Nephron progenitor cell (in vitro differentiated cells): ENCODE results near the gene GPATCH4.

Experiments used
- DNase-seq: peaks from one replicate; pipeline ENCODE4 v3.0.0; 2021
- H3K27ac Mint-ChIP-seq: 2 replicates; pipeline ENCODE4 v1.8.0; 2021; ENCODE audit warnings: mild to moderate bottlenecking, moderate library complexity, mixed read lengths
- H3K27me3 Mint-ChIP-seq: 2 replicates; pipeline ENCODE4 v1.8.0; 2021; ENCODE audit warnings: mild to moderate bottlenecking, low read depth, mixed read lengths; ENCODE audit not compliant: poor library complexity
- H3K36me3 Mint-ChIP-seq: 2 replicates; pipeline ENCODE4 v1.8.0; 2021; ENCODE audit warnings: low read depth, mixed read lengths
- H3K4me1 Mint-ChIP-seq: 2 replicates; pipeline ENCODE4 v1.8.0; 2021; ENCODE audit warnings: mixed read lengths
- H3K4me3 Mint-ChIP-seq: 2 replicates; pipeline ENCODE4 v1.8.0; 2021; ENCODE audit warnings: mild to moderate bottlenecking, moderate library complexity, mixed read lengths
- H3K9me3 Mint-ChIP-seq: 2 replicates; pipeline ENCODE4 v1.8.0; 2021; ENCODE audit warnings: mild to moderate bottlenecking, moderate library complexity, mixed read lengths
- TF ChIP-seq, protein P1 (sequence below): fragments of 200-600 bp; sonication (generic); IDR thresholded peaks from 2 replicates; pipeline ENCODE4 v1.5.0; 2021; ENCODE audit warnings: antibody characterized with exemption

Gene GPATCH4

DNA sequence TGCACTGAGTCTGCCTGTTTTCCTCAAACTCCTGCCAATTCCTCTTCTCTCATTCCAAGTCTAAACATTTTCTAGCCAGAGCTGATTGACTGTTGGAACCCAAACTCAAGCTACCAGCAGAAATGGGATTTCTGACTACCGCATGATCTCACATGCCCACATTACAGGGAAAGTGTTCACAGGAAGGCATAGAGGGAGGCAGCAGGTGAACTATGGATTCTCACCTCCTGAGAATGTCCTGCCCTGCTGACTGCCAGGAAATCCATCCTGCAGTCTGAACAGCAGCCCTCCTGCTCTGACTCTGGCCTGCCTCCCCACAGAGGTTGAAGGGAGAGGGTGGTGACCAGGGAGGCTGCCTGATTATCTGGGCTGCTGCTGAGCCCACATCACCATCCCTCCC lies 51.4 kb downstream of the GPATCH4 start:
- Mint-ChIP-seq H3K4me1 (peaks cover 14% of the 10 kb centered on the region), H3K27ac (no peak overlapping the region)
- TF ChIP-seq, protein P1, sequence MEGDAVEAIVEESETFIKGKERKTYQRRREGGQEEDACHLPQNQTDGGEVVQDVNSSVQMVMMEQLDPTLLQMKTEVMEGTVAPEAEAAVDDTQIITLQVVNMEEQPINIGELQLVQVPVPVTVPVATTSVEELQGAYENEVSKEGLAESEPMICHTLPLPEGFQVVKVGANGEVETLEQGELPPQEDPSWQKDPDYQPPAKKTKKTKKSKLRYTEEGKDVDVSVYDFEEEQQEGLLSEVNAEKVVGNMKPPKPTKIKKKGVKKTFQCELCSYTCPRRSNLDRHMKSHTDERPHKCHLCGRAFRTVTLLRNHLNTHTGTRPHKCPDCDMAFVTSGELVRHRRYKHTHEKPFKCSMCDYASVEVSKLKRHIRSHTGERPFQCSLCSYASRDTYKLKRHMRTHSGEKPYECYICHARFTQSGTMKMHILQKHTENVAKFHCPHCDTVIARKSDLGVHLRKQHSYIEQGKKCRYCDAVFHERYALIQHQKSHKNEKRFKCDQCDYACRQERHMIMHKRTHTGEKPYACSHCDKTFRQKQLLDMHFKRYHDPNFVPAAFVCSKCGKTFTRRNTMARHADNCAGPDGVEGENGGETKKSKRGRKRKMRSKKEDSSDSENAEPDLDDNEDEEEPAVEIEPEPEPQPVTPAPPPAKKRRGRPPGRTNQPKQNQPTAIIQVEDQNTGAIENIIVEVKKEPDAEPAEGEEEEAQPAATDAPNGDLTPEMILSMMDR, result no peak

DNA sequence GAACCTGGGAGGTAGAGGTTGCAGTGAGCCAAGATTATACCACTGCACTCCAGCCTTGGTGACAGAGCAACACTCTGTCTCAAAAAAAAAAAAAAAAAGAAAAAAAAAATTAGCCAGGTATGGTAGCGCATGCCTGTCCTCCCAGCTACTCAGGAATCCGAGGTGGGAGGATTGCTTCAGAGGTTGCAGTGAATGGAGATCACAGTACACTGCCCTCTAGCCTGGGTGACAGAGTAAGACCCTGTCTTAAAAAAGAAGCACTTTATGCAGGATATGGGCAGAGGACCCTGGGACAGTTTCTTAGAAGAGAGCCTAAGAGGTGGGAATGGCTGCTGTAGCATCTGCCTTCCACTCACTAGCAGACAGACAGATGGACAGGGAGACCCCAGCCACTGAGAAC lies 51.9 kb downstream of the GPATCH4 start:
- Mint-ChIP-seq H3K27me3 (no peaks in the 10 kb centered on the region), H3K27ac (no peak overlapping the region), H3K9me3 (no peaks in the 10 kb centered on the region), H3K4me3 (no peak overlapping the region), H3K36me3 (peaks cover 50% of the 10 kb centered on the region), H3K4me1 (peaks cover 18% of the 10 kb centered on the region)
- TF ChIP-seq, protein P1, result no peak
- DNase-seq, result no peak

More for the DNA sequence above, 51.4 kb downstream of the GPATCH4 start:
- Mint-ChIP-seq H3K27me3 (no peaks in the 10 kb centered on the region), H3K36me3 (peaks cover 51% of the 10 kb centered on the region), H3K9me3 (no peaks in the 10 kb centered on the region), H3K4me3 (no peak overlapping the region)
- no peak for DNase-seq

DNA sequence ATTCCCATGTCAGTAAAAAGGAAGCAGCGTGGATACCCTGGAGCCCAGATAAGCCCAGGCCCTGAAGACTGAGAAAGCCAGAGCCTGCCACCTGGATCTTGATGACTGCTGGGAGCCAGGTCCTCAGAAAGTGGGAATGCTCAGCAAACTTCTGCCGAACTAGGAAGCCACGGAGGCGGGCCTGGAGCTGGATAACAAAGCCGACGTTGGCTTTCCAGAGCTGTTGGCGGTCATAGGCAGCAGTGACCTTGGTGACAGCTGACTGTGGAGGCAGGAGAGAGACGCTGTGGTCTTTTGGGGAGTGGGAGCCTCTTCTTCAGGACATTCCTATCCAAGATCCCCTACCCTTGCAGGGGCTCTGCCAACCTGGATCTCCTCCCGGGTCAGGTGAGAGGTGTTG lies 53.3 kb downstream of the GPATCH4 start:
- H3K27ac Mint-ChIP-seq, result no peak overlapping the region
- DNase-seq, result no peak
- peaks cover 18% of the 10 kb centered on the region for H3K4me1 Mint-ChIP-seq
- no peak overlapping the region for H3K4me3 Mint-ChIP-seq
- H3K9me3 Mint-ChIP-seq, result no peaks in the 10 kb centered on the region
- no peaks in the 10 kb centered on the region for H3K27me3 Mint-ChIP-seq
- H3K36me3 Mint-ChIP-seq, result peaks cover 38% of the 10 kb centered on the region
- TF ChIP-seq, protein P1, result no peak

DNA sequence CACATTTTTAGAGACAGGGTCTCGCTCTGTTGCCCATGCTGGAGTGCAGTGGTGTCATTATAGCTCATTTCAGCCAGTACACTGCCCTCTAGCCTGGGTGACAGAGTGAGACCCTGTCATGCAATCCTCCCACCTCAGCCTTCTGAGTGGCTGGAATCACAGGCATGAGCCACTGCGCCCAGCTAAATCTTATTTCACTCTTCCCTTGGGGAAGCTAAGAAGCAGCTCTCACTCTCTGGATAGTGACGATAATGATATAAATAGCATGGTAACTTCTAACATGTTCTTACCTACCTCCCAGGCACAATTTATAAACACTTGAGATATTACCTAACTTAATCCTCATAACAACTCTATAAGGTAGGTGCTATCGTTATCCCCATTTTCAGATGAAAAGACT lies 53.8 kb downstream of the GPATCH4 start:
- Mint-ChIP-seq H3K27me3 (no peaks in the 10 kb centered on the region), H3K27ac (peak overlapping the region; percentile 69), H3K9me3 (no peaks in the 10 kb centered on the region), H3K36me3 (peaks cover 38% of the 10 kb centered on the region), H3K4me3 (no peak overlapping the region), H3K4me1 (peaks cover 18% of the 10 kb centered on the region)
- TF ChIP-seq, protein P1, result no peak
- DNase-seq, result no peak

DNA sequence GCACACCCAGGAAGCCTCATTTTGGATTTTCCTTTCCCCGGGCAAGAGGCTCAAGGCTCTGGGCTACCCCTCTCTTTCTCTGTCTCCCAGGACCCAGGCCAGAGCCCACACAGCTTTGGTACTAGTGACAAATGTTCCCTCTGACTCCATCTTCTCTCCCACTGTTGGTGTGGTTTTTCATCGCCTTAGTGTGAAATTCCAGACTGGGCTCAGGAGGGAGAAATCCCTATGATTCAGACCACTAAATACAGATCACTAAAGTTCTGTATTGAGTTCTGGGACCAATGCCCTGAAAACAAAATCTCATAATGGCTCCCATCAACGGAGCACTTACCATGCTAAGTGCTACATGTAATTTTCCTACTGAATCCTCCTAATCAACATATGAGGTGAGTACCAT lies 55.0 kb downstream of the GPATCH4 start:
- H3K4me3 Mint-ChIP-seq, result no peak overlapping the region

DNA sequence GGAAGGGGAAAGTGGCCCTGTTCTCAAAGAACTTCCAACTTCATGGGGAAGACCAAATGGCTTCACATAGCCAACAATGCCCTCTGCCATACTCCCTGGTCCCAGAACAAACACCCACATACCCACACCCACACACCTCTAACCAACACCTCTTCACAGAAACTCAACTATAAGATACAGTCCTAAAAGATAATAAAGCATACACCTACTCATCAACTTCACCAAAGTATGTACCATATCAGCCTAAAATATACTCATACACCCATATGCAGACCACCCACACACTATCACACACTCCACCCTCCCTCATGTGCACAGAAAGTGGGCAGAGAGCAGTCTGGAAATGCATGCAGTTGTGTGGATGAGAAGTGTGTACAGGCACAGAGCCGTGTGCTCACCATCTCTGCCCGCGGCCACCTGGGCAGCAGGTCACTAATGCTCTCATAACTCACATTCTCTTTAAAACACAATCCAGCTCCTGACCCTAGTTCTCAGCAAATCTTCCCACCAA lies 56.6 kb downstream of the GPATCH4 start:
- H3K27me3 Mint-ChIP-seq, result no peaks in the 10 kb centered on the region
- no peaks in the 10 kb centered on the region for H3K9me3 Mint-ChIP-seq
- no peak overlapping the region for H3K27ac Mint-ChIP-seq
- peaks cover 14% of the 10 kb centered on the region for H3K4me1 Mint-ChIP-seq
- no peak for DNase-seq
- TF ChIP-seq, protein P1, result no peak
- peaks cover 44% of the 10 kb centered on the region for H3K36me3 Mint-ChIP-seq
- H3K4me3 Mint-ChIP-seq, result no peak overlapping the region

More for the DNA sequence above, 55.0 kb downstream of the GPATCH4 start:
- DNase-seq, result no peak
- H3K9me3 Mint-ChIP-seq, result no peaks in the 10 kb centered on the region
- no peaks in the 10 kb centered on the region for H3K27me3 Mint-ChIP-seq
- peaks cover 14% of the 10 kb centered on the region for H3K4me1 Mint-ChIP-seq
- peaks cover 38% of the 10 kb centered on the region for H3K36me3 Mint-ChIP-seq
- peak overlapping the region; percentile 53 for H3K27ac Mint-ChIP-seq
- TF ChIP-seq, protein P1, result no peak
